HG03520 (cell line): ENCODE results near the gene DIAPH3.

Experiments
- ATAC-seq: cut with Tn5 transposase; IDR thresholded peaks from one replicate; pipeline ENCODE4 v1.9.1; 2021; ENCODE audit warnings: mild to moderate bottlenecking, moderate library complexity; ENCODE audit not compliant: unreplicated experiment

DIAPH3 gene

DNA sequence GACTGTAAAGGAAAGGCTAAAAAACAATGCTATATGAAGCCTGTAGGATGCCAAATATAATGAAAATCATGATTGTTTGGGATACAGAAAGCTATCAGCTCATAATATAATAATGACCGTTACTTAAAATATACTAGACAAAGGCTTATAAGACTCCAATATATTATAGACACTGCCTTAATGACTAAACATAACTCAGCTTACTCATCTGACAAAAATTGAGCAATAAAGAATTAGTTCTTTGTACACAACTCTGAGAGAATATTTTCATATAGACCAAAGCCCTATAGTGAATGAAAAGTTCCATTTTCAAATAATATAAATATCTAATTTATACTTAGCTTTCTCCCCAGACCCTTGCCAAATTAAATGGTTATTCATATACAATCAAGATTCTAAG is 283.3 kb downstream of the DIAPH3 start:
- no peak for ATAC-seq

DNA sequence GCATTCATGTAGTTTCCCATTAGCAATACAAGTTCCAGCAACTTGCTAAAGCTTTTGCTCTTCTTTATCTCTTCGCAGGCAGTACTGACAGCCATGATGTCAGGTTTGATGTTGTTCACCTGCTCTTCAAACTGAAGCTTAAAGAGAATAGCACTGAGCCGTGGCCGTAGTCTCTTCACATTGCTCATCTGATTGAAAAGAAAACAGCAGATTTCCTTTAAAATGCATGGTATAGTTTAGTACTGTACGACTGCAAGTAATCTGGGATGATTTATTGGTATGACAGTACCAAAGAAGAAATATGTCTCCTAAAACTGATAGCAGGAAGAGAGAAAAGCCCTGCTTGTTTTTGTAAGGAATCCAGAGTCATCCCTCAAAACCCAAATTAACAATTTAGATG is 284.4 kb downstream of the DIAPH3 start:
- ATAC-seq: no peak

DNA sequence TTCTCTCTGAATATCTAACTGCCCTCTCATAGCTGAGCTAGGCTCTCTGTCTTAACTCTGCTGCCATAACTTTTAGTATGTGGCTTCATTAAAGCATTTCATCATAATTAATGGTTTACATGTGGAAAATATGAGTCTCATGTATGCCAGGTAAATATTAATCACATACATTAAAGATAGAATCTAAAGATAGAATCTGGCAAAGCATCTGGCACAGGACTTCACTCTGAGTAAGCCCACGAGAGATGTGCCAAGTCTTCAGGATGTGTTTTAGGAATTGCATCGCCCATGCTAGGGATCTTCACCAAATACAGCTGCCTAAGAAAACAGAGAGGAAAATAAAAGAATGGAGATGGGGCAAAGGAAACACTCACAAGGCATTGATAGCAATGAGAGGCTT is 285.8 kb downstream of the DIAPH3 start:
- no peak for ATAC-seq

DNA sequence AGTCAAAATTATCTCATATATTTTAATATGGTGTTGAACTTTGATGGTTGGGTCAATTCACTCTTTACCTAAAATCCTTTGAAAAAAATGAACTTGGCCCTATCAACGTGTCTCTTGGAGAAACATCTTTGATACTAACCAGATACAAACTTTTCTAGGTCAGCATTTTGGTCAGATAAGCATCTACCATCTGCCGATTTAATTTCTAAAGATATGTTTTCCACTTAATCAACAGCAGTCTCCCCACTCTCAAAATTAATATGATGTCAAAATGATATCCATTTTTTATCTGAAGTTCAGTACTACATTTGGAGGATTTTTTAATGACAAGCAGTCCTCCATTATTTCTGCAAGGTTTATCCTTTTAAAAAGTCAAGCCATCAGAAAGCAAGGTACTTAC is 288.8 kb downstream of the DIAPH3 start:
- no peak for ATAC-seq

DNA sequence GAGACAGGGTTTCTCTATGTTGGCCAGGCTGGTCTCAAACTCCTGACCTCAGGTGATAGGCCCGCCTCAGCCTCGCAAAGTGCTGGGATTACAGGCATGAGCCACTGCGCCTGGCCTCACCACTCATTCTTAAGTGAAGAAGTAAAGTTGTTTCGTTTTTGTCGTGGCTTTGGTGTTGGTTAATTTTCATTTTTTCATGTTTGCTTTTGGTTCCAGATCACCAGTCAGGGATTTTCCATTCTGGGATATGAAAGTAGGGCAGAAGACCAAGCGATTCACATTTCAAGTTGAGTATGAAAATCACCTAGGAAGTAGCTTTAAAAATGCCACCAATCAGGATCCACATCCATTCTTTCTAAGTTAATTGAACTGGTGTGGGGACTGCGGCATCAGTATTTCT is 289.9 kb downstream of the DIAPH3 start:
- no peak for ATAC-seq

DNA sequence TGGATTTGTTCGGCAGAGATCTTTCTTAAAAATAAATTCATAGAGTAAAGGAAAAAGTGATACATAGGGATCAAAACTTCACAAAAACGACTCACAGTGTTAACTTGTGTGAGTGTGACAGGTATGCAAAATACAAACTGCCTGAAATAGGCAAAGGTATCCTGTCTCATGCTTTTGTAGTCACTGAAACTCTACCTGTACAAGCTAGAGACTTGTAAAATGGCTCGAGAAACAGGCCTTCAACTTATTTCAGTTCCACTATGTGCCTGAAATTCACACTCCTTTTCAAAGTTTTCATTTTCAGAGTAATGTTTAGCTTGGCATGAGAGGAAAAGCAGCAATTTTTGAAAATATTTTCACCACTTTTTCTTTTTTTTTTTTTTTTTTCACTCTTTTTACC is 290.4 kb downstream of the DIAPH3 start:
- no peak for ATAC-seq

DNA sequence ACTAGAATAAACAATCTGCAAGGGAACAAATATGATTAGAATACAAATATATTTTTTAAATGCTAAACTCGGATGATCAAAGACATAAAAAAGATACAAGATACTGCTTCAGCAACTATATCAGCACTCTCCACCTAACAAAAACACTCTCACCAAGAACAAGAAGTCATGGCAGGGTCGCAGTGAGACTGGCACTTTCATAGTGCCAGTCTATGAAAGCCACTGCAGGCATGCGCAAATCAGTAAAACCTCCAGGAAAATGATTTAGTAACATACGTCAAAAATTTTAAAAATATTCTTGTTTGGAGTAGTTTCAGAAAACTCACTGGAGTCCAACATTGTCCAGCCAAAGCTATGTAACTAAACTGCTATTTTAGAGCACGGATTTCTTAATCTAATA is 295.9 kb downstream of the DIAPH3 start:
- ATAC-seq: no peak

DNA sequence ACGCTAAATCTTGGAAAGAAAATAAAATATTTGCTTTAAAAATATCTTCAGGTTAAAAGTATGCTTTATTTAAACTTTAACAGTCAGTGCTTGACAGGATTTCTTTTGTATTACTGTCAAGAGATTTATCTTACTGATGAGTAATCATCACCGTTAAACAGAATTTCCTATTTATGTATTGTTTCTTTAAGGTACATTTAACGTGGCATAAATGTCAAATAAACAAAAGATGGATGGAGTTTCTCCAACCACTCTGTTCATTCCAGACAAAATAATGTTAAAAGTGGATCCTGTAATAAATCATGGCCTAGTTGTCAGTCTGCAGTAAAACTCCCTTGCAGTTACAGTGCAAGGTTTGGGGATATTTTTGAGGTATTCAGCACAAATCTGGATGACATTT is 298.3 kb downstream of the DIAPH3 start:
- ATAC-seq: no peak

DNA sequence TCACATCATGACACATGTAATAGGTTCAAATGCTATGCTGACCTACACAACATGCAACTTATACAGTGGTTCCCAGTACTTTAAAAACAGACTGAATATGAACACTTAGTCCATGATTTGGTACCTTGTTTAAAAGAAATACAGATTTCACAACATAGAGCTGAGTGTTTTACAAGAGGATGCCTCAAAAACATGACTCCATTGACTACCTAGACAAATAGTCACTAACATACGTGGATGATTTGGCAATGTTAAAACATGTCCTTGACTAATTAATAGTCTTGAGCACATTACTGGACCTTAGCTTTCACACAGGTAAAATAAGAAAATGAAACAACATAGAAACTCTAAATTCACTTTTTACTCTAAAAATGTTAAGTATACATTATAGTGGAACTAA is 300.1 kb downstream of the DIAPH3 start:
- ATAC-seq: no peak

DNA sequence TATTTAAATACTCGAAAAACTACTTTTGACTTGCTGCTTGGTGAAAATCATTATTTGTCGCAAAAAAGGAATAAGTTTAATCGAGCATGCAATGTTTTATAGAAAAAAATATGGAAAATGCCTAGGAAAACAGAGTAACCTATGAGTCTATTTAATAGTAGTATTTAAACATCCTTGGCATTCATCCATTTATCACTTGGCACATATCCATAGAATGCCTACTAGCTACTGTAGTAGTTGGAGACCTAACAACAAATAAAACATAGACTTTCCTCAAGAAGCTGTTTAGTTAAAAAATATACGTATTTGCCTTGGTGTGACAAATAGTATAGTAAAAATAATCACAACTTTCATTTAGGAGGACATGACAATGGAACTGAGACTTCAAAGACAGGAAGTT is 302.1 kb downstream of the DIAPH3 start:
- ATAC-seq: no peak

DNA sequence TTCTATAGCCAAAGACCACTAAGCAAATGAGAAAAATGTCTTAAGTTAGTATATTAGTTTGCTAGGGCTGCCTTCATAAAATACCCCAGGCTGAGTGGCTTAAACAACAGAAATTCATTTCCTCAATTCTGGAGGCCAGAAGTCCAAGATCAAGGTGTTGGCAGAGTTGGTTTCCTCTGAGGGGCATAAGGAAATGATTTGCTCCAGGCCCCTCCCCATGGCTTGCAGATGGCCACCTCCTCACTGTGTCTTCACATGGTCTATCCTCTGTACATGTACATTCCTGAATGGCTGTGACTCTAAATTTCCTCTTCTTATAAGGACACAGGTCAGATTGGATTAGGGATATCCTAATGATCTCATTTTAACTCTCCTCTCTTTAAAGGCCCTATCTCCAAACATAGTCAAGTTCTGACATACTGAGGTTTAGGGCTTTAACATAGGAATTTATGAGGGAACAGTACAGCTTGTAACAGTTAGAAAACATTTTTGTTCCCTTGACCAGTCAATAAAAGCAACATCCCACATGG is 307.4 kb downstream of the DIAPH3 start:
- no peak for ATAC-seq

DNA sequence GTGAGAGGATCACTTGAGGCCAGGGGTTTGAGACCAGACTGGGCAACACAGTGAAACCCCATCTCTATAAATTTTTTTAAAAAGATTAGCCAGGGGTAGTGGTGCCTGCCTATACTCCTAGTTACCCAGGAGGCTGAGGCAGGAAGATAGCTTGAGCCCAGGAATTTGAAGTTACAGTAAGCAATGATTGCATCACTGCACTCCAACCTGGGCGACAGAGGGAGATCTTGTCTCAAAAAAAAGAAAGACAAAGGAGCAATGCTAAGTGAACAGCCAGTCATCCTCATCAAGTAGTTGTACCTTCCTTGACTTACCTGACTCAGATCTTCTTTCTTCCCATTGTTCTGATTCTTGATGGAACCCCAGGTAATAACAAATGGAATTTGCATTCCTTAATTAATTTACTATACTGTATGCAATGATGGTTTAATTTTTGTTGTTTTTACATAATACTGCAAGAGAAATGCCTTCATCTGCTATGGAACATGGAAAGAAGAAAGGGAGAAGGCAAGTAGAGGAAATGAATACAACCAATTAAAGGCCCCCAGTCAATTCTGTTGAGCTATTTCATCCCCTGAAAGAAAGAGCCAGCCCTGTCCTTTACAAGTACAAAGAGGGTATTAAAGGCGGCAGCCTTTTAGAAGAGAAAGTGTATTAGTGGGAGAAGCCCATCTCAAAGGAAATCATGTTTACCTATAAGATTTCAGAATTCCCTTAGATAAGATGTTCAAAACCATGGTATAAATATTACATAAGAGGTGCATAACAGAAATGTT is 316.7 kb downstream of the DIAPH3 start:
- ATAC-seq: no peak

DNA sequence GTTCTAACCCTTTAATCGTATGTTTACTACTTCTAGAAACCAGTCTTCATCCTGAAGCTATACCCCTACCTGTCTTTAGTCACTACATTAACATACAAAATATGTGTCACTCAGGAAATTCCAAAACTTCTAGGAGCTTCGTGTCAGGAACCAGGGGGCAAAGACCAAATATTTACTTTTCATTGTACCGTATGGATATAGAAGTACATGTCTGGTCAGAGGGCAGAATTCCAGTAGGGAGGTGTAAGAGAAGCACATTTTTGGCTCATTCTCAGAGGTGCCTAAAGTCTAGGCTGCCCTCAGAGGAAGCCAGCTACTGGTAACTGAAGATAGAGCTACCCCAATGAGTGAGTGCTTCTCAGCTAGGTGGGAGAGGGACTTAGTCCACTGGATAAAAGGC is 320.7 kb downstream of the DIAPH3 start:
- no peak for ATAC-seq

DNA sequence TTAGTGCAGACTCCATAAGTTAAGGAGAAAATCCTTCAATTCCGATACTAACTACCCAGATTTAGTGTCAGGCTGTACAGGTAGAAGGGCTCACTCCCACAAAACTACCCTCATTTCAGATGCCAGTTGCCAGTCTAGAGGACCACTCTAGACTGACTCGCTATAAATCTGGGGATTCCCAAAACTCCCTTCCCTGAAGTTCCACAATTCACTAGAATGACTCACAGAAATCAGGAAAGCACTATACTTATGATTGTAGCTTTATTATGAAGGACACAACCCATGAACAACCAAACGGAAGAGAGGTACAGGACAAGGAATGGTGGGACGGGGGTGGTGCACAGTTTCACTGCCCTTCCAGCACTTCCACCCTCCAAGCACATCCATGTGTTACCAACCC is 321.2 kb downstream of the DIAPH3 start:
- ATAC-seq: no peak

DNA sequence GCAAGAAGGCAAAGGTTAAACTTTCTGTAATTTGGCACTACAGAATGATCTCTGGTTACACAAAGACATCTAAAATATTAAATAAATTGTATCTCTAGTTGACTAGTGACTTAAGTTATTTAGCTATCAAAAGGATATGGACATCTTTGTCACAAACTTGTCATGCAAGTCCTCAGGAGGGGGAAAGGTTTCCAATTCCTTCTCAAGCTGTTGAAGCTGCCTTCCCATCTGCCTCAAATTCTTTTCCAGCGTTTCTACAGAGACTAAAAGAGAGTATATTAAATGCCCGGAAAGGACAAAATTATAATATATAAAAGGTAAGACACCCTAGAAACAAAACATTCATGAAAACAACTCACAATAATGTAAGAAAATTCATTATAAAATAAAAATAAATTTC is 324.5 kb downstream of the DIAPH3 start:
- ATAC-seq: no peak

DNA sequence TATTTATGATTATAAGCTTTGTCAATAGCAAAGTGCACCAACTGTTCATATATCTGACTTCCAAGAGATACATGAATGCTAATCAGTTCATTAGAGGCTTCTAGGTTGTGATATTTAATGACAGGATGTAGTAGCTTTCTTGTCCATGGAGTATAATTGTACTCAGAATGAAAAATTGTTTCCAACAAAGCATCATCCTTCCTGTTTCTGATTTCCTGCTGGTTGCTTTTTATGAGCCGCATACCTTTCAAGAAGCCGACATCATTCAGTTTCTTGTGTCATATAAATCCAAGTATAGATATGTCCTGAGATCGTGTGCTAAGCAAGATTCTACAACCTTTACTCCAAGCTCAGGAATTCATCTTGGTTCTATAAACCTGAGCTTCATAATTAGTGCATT is 326.6 kb downstream of the DIAPH3 start:
- ATAC-seq: no peak

DNA sequence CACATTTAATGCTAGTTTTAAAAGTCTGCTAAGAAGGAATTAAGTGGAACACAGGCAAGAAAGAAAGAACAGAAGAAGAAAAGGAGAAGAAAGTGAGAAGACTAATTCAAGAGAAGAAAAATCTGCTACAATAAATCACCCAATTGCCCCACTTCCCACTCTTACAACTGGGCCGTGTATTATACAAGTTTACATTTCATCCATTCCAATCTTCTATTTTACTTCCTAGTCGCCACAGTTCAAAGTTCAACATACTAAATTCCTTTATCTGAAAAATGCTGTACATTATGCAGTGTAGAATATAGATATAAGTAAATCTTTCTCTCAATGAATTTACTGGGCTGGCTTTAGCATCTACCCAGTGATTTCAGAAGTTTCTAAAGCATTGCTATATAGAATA is 328.2 kb downstream of the DIAPH3 start:
- no peak for ATAC-seq

DNA sequence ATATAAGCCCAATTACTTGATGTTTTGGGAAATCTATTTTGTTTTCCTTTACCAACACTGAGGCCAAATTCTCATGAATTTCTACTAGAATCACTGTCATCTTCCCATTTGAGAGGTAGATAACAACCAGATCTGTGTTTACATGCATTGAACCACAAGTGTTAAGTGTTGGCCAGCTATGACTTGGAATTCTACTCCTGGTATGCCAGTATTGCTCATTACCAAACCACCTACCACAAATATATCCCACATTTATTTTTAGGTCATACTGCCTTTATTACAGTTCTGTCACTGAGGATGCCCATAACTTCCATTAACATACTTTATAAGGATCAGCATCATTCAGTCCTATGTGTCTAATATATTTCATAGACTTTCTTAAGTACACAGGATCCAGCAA is 328.9 kb downstream of the DIAPH3 start:
- ATAC-seq: no peak

DNA sequence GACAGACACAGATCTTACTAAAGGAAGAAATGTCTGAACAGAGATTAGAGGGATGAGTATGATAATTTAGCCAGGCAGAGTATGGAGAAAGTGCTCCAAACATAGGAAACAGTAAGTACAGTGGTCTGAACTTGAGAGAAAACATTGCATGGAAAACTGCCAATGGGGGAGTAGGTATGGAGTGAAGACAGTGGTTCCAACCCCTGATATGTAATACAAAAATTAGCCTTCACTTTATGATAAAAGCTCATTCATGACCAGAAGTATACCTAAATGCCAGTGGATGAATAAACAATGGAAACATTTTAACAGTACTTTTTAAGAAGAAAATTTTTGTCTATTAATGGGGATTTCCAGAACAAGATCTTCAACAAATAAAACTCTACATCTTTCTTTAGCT is 334.0 kb downstream of the DIAPH3 start:
- no peak for ATAC-seq

DNA sequence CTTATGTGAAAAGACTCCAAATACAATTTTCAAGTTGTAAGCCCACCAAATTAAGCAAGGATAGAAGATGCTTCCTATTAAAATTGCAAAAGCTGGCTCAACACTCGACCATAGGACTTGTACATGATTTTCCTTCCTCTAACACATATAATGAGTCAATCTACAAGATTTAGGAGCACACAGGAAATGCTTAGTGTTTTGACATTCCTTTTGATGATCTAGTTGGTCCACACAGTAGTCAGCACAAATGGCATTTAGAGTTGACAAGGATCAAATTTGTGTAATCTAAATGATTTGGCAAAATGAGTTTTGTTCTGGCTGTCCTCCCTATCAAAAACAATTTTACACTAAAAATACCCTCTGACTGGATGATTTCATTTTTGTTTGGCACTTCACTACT is 340.2 kb downstream of the DIAPH3 start:
- ATAC-seq: no peak

DNA sequence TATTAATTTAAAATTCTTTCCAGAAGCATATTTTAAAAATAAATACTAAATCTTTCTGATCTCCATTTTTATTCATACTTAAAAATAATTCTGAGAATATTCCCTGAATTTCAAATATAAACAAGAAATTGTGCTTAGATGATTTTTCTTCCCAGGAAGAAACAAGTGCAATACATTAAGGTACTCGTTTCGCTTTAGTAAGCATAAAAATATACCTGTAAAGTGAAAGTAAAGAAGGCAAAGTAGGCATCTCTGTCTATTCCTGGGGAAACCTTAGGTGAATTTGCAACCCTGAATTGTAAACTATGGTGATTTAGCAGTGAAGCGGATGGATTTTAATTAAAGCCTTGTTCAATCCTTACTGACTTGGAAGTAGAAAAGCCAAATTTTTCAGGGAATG is 354.2 kb downstream of the DIAPH3 start:
- ATAC-seq: no peak

DNA sequence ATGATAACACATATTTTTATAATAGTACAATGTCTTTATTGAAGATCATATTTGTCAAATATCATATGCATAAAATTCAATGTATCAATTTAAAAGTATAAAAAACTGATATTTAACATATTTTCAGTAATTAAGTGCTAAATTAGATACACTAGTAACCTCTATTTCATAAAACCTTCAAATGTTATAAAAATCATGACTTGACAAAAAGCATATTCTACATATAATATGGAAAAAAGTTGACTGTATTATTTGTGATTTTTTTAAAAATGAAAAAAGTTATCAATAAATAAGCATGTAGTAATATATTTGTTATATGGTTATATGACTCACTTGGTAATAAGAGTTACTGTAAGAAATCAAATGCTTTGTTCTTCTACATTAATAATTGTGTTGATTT is 356.9 kb downstream of the DIAPH3 start:
- no peak for ATAC-seq
